Spleen (tissue), 11 donors: ENCODE measurements around the gene RAD23A. TPM values are rescaled to one million over a fixed set of nuclear protein-coding genes. Genes with fewer than 3 reads are reported as not detected.

Experiments used
- DNase-seq: peaks from one replicate; pipeline ENCODE4 v3.0.0-alpha.2; 2020
- H3K27ac ChIP-seq, 8 donors: fragments of 200-600 bp; sonication (generic) in 7 of 8; 1 replicate in 4 of 8; 2 replicates in 4 of 8; pipeline versions ENCODE4 v1.5.0 to v1.8.0; 2016 to 2021; ENCODE audit warnings: inconsistent platforms in 4 of 8, mild to moderate bottlenecking in 4 of 8, moderate library complexity in 1 of 8
- H3K27me3 ChIP-seq, 7 donors: fragments of 200-600 bp; sonication (generic) in 6 of 7; replicated peaks in 1 of 7; 1 replicate in 4 of 7; 2 replicates in 3 of 7; pipeline versions ENCODE4 v1.5.0 to v1.8.0; 2016 to 2021; ENCODE audit warnings: inconsistent platforms in 3 of 7, mild to moderate bottlenecking in 1 of 7
- H3K36me3 ChIP-seq, 6 donors: fragments of 200-600 bp; sonication (generic) in 5 of 6; 1 replicate in 4 of 6; 2 replicates in 2 of 6; pipeline versions ENCODE4 v1.5.0 to v1.8.0; 2016 to 2021; ENCODE audit warnings: inconsistent platforms in 2 of 6
- H3K4me1 ChIP-seq, 6 donors: fragments of 200-600 bp; sonication (generic) in 5 of 6; 1 replicate in 3 of 6; 2 replicates in 3 of 6; pipeline versions ENCODE4 v1.5.0 to v1.8.0; 2016 to 2021; ENCODE audit warnings: inconsistent platforms in 3 of 6
- H3K4me3 ChIP-seq, 8 donors: fragments of 200-600 bp; sonication (generic) in 7 of 8; 1 replicate in 4 of 8; 2 replicates in 4 of 8; pipeline versions ENCODE4 v1.5.0 to v1.8.0; 2016 to 2021; ENCODE audit warnings: inconsistent platforms in 4 of 8, mild to moderate bottlenecking in 4 of 8, moderate library complexity in 2 of 8
- H3K9me3 ChIP-seq, 8 donors: fragments of 200-600 bp; sonication (generic) in 7 of 8; 1 replicate in 4 of 8; 2 replicates in 4 of 8; pipeline versions ENCODE4 v1.5.0 to v1.8.0; 2016 to 2021; ENCODE audit warnings: inconsistent platforms in 4 of 8
- POLR2A ChIP-seq, 3 donors: fragments of 450-650 bp; IDR thresholded peaks; one replicate each; pipeline ENCODE4 v1.5.1; 2017; ENCODE audit warnings: antibody characterized with exemption in 3 of 3, mild to moderate bottlenecking in 1 of 3
- POLR2AphosphoS5 ChIP-seq, 3 donors: sonication (generic); formaldehyde crosslinking; IDR thresholded peaks; one replicate each; pipeline ENCODE4 v1.5.1; 2017; ENCODE audit warnings: antibody characterized with exemption in 3 of 3
- WGBS, 5 donors: extraction: QIAGEN DNeasy Blood & Tissue Kit in 3 of 5; methylation state at CpG; one replicate each; pipeline versions ENCODE4 v1.1.5 to v1.1.7; 2013 to 2018; 5-methylcytosine and 5-hydroxymethylcytosine counted together
- intact Hi-C: fragments of 100-400 bp; cut with DNase I; formaldehyde crosslinking; loops from one replicate; pipeline ENCODE4 v1.15.0; 2023; ENCODE audit warnings: low total_unique reads
- polyA plus RNA-seq, 3 donors: library from polyadenylated mRNA; stranded (reverse); fragments of 200-250 nt; gene quantifications; one replicate each; pipeline ENCODE4 v1.2.1, GENCODE V29; 2013
- total RNA-seq, 7 donors: library from RNA; depleted of rRNA in 3 of 7; stranded (reverse); fragments of >200 nt in 3 of 7; fragmentation: NEBNext Ultra II Directional in 4 of 7; extraction: Animal tissue kit (Norgen Biotek cat#: 25700) in 4 of 7; gene quantifications; one replicate each; pipeline versions ENCODE4 v1.1.0 to v1.2.1, GENCODE V29; 2016 to 2021
- TF ChIP-seq, protein P1 (sequence below), 11 experiments: fragments of 200-600 bp in 7 of 11; fragments of 450-650 bp in 4 of 11; sonication (generic) in 4 of 11; IDR thresholded peaks in 8 of 11; conservative IDR thresholded peaks in 3 of 11; 1 replicate in 7 of 11; 2 replicates in 4 of 11; pipeline versions ENCODE4 v1.4.0 to v1.8.0; 2016 to 2021; ENCODE audit warnings: antibody characterized with exemption in 11 of 11, inconsistent platforms in 4 of 11, mild to moderate bottlenecking in 1 of 11
- donor health status: healthy with polysubstance abuse.
- donor health status: DM: no; HTN: no; CAD: no; lungs with moderate emphysema.
- donor health status: DM: no; HTN: no; CAD: no.
- donor health status: Bipolar disorder and iron deficiency.
- donor health status: healthy.
- donor health status: DM: no; HTN: no; CAD: no.
- donor health status: DM: yes; HTN: yes; CAD: no.

Gene RAD23A
- total and polyA plus RNA-seq, 10 donors = 80.4 to 134 (median 92.3) TPM

DNA sequence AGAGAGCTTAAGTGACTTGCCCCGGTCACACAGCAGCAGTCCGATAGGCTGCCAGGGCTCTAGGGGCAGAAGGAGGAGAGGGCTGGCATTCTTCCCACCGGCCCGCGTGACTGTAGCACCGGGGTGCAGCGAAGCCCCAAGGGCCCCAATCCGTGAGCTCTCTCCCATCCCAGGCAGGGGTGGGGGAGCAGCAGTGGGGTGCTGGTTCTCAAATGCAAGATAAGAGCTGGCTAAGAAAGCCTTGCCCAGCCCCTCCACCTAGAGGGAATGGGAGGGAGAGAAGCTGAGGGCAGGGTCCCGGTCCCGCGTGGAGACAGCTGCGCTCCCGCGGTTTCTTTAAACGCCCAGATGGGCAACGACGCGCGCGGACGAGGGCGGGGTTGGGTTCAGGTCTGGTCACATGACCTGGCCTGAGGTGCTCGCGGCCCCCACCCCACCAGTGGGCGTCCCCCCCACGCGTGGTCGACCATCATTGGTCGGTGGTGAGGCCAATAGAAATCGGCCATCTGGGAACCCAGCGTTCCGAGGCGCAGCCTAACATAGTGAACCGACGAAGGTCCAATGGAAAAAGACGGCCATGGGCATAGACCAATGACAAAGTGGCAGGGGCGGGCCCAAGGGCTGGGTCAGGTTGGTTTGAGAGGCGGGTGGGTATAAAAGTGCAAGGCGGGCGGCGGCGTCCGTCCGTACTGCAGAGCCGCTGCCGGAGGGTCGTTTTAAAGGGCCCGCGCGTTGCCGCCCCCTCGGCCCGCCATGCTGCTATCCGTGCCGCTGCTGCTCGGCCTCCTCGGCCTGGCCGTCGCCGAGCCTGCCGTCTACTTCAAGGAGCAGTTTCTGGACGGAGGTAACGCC, 7.5 kb upstream of the RAD23A start, which contains the start of gene CALR:
CALR (plus strand) TSS at position 683 of the 852 bp plus-strand sequence; CDS start at position 754, 71 bp downstream.
- H3K4me1 ChIP-seq = peaks cover 32 to 77% (median 66%) of the 10 kb centered on the region in 6 donors
- WGBS, 5 donors = 0 to 1% (median 0%) methylated on average over 27 to 63 of the region's 63 CpGs
- peak within 1 kb of the TSS; percentile 56 to 100 (median 98) for H3K4me3 ChIP-seq
- H3K27me3 ChIP-seq = no peaks in the 10 kb centered on the region
- H3K36me3 ChIP-seq = peaks cover 5 to 39% (median 35%) of the 10 kb centered on the region in 6 donors
- H3K27ac ChIP-seq = peak within 1 kb of the TSS; percentile 89 to 98 (median 95)
- DNase-seq = peak; percentile 99
- TF ChIP-seq, protein P1, sequence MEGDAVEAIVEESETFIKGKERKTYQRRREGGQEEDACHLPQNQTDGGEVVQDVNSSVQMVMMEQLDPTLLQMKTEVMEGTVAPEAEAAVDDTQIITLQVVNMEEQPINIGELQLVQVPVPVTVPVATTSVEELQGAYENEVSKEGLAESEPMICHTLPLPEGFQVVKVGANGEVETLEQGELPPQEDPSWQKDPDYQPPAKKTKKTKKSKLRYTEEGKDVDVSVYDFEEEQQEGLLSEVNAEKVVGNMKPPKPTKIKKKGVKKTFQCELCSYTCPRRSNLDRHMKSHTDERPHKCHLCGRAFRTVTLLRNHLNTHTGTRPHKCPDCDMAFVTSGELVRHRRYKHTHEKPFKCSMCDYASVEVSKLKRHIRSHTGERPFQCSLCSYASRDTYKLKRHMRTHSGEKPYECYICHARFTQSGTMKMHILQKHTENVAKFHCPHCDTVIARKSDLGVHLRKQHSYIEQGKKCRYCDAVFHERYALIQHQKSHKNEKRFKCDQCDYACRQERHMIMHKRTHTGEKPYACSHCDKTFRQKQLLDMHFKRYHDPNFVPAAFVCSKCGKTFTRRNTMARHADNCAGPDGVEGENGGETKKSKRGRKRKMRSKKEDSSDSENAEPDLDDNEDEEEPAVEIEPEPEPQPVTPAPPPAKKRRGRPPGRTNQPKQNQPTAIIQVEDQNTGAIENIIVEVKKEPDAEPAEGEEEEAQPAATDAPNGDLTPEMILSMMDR (IDR thresholded peaks at IDR 0.05 in 8 of 11, conservative IDR thresholded peaks at IDR 0.05 in 3 of 11) = peak in 4 of 11 experiments; percentile 28 to 52 (median 40)
- TF ChIP-seq POLR2AphosphoS5 (IDR thresholded peaks at IDR 0.05) (peak; percentile 100), POLR2A (IDR thresholded peaks at IDR 0.05) (peak; percentile 92 to 99 (median 97))
- intact Hi-C loops = no loop called here
- no peaks in the 10 kb centered on the region for H3K9me3 ChIP-seq

DNA sequence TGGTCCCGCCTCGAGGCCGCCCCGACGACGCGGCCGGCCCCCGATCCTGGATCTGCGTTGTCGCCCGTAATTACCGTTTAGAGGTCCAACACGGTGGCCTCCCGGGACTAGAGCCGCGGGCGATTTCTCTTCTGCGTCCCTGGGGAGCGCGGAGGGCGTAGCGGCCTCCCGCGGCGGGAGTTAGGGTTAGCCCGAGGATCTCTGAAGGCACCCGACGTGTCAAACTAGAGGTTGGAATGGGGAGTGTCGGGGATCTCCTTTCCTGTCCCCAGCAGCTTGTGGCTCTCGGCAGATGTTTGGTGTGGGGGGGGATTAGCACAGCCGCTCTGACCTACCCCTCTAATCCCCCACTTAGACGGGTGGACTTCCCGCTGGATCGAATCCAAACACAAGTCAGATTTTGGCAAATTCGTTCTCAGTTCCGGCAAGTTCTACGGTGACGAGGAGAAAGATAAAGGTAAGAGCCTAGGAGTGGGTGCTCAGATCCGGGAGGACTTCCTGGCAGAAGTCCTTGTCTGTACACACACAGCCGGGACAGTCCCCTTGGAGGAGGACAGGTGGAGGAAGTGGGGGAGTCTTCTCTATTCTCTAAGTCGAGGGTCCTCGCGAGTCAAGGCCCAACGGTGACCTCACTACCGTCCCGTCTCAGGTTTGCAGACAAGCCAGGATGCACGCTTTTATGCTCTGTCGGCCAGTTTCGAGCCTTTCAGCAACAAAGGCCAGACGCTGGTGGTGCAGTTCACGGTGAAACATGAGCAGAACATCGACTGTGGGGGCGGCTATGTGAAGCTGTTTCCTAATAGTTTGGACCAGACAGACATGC, 6.7 kb upstream of the RAD23A start:
- Histone ChIP-seq H3K4me3 (peak overlapping the region; percentile 56 to 100 (median 98)), H3K36me3 (peaks cover 5 to 48% (median 43%) of the 10 kb centered on the region in 6 donors), H3K4me1 (peaks cover 40 to 79% (median 71%) of the 10 kb centered on the region in 6 donors), H3K9me3 (no peaks in the 10 kb centered on the region), H3K27me3 (no peaks in the 10 kb centered on the region), H3K27ac (peak overlapping the region; percentile 89 to 98 (median 95))
- intact Hi-C loops = no loop called here
- WGBS, 5 donors = 0 to 1% (median 0%) methylated on average over 23 to 54 of the region's 54 CpGs
- TF ChIP-seq POLR2A (IDR thresholded peaks at IDR 0.05) (no peak), POLR2AphosphoS5 (IDR thresholded peaks at IDR 0.05) (peak in 1 of 3 donors; percentile 31)
- TF ChIP-seq, protein P1 (IDR thresholded peaks at IDR 0.05 in 8 of 11, conservative IDR thresholded peaks at IDR 0.05 in 3 of 11) = peak in 3 of 11 experiments; percentile 0 to 29 (median 15)
- no peak for DNase-seq

DNA sequence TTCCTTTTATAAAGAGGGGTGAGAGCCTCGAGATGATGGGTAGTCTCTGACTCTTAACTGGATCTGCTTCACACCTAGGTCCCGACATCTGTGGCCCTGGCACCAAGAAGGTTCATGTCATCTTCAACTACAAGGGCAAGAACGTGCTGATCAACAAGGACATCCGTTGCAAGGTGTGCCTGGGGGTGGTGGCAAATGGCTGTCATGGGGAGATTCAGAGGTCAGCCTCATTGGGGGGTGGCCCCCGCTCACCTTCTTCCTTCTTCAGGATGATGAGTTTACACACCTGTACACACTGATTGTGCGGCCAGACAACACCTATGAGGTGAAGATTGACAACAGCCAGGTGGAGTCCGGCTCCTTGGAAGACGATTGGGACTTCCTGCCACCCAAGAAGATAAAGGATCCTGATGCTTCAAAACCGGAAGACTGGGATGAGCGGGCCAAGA, 5.7 kb upstream of the RAD23A start:
- H3K4me1 ChIP-seq = peaks cover 40 to 84% (median 78%) of the 10 kb centered on the region in 6 donors
- H3K36me3 ChIP-seq = peaks cover 5 to 57% (median 53%) of the 10 kb centered on the region in 6 donors
- no peaks in the 10 kb centered on the region for H3K9me3 ChIP-seq
- DNase-seq = no peak
- 32 to 61% (median 52%) methylated on average over 8 to 10 of the region's 10 CpGs for WGBS, 5 donors
- H3K27ac ChIP-seq = peak overlapping the region in 5 of 8 donors; percentile 89 to 98 (median 96)
- no peaks in the 10 kb centered on the region for H3K27me3 ChIP-seq
- peak overlapping the region; percentile 56 to 100 (median 98) for H3K4me3 ChIP-seq
- TF ChIP-seq POLR2A (IDR thresholded peaks at IDR 0.05) (no peak), POLR2AphosphoS5 (IDR thresholded peaks at IDR 0.05) (no peak)
- TF ChIP-seq, protein P1 (IDR thresholded peaks at IDR 0.05 in 8 of 11, conservative IDR thresholded peaks at IDR 0.05 in 3 of 11) = no peak
- intact Hi-C loops = no loop called here
